Daoy (cell line): ENCODE data around the gene CALN1. TPM values are rescaled to one million over a fixed set of nuclear protein-coding genes. Genes with fewer than 3 reads are reported as not detected.
A peak's percentile ranks its signal among the peaks of the same experiment; 100 is the strongest.
"Not testable (repeated sequence)": the region's sequence is repeated elsewhere in the genome, so short reads cannot be mapped to it uniquely, and the experiment has no call there.

ENCODE experiments used
- DNase-seq: peaks from one replicate; pipeline ENCODE4 v3.0.0-alpha.2; 2015; ENCODE audit warnings: low read depth
- total RNA-seq: library from RNA; depleted of rRNA; stranded (reverse); fragments of >200 nt; shearing (Covaris generic); gene quantifications from 2 replicates; pipeline ENCODE4 v1.2.3, GENCODE V29; 2014

CALN1 gene
- total RNA-seq, 1 experiment from 2014 or later = 2.8 TPM

- no peak for DNase-seq
Observed at GRCh38 chr7:72408966-72409637, 3.0 kb downstream of the CALN1 start.

- no peak for DNase-seq
Observed at GRCh38 chr7:72406820-72407403, 5.2 kb downstream of the CALN1 start.

DNA sequence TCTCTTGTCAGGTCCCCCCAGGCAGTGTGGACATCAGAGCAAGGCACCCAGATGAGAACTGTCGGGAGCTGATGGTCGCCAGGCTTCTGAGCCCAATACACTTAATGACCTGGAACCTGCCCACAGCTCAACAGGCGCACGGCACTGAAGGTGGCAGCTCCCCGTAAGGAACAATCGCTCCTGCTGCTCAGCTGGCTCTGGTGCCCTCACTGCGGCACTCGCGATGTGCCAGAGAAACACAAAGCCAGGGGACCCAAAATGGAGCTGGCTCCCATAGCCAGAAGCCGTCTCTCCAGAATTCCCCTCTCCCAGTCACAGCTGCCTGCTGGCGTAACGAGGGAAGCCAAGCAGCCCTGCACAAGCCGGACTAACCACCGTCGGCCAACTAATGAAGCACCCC lies 6.3 kb downstream of the CALN1 start:
- no peak for DNase-seq

GRCh38 chr7:72405418-72405817 lies 6.7 kb downstream of the CALN1 start:
- DNase-seq = peak; percentile 61

GRCh38 chr7:72404743-72405142 lies 7.4 kb downstream of the CALN1 start:
- no peak for DNase-seq

DNA sequence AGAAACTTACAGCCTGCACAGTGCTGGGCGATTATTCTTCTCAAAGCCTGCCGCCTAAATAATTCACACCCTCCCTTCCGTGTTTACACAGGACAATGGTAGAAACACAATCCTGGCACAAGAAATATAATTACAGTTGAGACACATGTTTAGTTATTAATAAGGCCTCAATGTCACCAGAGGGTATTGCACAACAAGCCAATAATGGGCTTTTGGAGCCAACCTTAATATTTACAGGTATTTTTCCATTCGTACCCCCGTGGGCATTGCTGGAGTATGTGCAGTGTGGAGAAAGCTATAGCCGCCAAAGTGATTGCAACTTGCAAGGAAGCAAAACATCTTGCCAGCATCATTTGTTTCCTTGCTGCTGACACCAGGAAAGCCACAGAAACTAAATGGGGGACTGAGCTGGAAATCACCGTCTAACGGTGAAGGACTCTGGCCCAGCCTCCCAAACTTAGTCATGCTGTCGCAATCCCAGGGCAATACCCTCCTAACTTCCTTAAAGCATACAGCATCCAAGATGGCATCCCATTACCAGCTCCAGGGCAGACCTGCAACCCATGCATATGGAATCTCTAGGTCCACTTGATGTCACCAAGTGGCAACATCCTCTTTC lies 8.6 kb downstream of the CALN1 start:
- DNase-seq = peak; percentile 51

DNA sequence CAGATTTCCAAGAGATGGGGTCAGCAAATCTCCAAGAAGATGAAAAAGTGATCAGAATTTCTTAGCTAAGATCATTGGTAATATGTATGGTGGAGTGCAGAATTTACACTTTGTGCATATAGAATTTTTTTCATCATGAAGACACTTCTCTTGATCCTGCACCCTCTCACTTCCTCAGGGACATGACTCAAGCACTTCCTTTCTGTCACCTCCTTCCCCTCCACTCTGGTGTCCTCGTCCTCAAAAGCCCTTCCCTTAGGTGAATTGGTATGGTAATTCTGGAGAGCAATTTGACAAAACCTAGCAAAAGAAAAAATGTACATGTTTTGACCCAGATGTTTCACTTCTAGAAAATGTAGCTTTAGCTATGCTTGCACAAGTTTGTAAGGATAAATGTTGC lies 18.1 kb downstream of the CALN1 start:
- DNase-seq = no peak

- no peak for DNase-seq
Observed at GRCh38 chr7:72391821-72392377, 20.2 kb downstream of the CALN1 start.

DNA sequence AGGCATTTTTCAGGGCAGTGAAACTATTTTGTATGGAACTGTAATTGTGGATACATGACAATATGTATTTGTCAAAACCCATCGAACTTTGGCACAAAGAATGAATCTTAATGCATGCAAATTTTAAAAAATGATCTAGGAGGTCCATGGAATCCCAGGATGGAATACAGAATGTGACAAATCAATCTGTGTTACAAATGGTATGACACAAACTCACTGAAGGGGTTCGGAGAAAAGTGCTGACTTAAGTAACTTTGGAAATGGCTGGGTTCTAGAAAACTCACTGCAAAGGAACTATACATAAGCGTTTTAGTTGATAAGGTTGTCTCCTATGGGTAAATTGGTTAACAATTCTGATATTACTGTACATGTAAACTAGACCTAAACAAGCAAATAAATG lies 26.0 kb downstream of the CALN1 start:
- DNase-seq = no peak

DNA sequence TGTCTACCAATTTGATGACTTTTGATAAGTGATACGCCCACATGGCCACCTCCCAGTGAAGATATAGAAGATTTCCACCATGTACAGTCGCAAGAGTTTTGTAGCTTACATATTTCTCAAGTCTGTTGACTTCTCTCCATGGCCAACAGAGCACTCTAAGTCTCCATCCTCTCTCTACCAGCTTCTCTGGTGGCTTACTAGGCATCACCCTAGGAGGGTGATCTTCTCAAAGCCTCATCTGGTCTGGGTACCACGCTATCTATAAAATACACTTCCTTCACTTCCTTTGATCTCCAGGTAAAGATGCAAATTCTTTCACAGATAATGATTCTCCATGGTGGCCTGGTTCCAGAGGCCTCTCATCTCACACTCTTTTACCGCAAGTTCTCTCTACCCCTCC lies 49.9 kb downstream of the CALN1 start:
- DNase-seq = no peak

DNA sequence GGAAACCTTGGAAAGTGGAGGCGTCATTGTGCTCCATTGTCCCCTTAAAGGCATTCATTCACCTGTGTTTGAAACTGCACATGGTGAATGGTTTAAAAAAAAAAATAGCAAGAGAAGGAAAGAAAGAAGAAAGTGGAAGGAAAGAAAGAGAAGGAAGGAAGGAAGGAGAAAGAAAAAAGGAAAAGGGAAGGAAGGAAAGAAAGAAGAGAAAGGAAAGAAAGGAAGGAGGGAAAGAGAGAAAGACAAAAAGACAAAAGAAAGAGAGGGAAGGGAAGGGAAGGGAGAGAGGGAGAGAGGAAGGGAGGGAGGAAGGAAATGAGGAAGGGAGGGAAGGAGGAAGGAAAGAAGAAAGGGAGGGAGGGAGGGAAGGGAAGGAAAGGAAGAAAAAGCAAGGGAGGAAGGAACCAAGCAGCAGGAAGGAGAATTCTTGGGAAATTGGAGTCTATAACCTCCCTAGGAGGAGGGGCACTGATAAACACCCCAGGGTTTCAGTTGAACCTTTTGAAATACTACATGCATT lies 66.9 kb downstream of the CALN1 start:
- DNase-seq = no peak

DNA sequence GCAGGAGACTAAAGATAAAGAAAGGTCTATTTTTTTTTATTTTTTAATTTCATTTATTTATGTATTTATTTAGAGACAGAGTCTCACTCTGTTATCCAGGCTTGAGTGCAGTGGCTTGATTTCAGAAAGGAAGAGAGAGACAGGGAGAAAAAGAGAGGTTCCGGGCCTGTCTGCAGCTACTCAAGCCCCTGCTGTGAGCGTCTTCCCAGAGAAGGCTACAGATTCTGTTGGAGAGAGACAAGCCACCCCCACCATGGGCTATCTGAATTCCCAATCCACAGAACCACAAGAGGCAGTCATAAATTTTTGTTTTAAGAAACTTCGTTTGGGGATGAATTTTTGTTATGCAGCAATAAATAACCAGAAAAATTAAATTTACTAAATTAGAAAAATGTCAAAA lies 68.1 kb downstream of the CALN1 start:
- DNase-seq = no peak

DNA sequence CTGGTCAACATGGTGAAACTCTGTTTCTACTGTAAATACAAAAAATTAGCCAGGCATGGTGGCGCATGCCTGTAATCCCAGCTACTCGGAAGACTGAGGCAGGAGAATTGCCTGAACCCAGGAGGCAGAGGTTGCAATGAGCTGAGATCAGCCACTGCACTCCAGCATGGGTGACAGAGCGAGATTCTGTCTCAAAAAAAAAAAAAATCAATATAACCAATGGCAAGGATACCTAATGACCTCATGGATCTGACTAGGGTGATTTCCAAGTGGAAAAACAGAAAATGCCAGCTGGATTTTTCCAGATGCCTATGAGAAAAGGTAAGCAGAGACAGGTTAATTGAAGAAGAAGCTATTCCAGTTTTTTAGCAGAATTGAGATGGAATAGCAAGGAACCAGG lies 68.8 kb downstream of the CALN1 start:
- not testable (repeated sequence) for DNase-seq

GRCh38 chr7:72337390-72338167 lies 74.6 kb downstream of the CALN1 start:
- no peak for DNase-seq

DNA sequence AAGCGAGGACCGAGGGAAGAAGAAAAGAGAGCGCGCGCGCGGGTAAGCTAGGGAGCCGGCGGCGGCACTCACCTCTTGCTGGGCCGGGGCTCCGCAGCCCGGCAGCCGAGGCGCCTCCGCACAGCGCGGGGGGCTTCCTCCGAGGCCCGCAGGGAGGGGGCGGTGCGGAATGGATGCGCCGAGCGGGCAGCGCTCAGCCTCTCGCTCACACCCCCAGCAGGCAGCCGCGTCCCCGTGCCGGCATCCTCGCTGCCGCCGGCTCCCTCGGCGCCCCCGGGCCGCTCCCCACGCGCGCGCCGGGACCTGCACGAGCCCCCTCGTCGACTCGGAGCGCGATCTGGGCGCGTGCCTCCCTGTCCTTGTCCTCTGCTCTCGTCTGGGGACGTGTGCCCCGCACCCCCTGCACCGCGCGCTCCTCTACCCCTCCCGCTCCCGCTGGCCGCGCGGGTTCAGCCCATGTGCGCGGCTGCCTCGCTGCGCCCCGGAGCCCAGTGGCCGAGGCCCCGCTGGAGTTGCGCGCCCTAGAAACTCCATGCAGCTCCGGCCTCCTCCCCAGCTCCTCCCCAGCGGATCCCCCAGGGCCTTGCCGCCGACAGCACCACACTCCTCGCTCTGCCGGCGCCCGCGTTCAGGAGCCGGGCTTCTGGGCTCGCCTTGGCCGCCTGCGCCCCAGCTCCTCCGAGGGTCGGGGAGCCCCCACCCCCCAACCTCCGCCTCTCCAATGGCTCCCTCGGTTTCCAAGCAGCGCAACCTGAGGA lies 75.3 kb downstream of the CALN1 start:
- DNase-seq = no peak

DNA sequence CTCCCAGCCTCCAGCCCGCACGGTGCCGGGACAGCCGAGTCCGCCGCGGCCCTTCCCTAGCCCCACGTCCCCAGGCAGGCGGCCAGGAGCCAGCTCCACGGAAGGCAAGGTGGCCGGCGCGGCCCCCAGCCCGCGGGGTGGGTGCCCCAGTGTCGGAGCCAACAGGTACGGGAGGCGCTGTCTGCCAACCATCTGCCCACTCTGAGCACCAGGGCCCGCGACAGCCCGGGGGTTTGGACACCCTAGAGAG lies 75.8 kb downstream of the CALN1 start:
- DNase-seq = no peak

DNA sequence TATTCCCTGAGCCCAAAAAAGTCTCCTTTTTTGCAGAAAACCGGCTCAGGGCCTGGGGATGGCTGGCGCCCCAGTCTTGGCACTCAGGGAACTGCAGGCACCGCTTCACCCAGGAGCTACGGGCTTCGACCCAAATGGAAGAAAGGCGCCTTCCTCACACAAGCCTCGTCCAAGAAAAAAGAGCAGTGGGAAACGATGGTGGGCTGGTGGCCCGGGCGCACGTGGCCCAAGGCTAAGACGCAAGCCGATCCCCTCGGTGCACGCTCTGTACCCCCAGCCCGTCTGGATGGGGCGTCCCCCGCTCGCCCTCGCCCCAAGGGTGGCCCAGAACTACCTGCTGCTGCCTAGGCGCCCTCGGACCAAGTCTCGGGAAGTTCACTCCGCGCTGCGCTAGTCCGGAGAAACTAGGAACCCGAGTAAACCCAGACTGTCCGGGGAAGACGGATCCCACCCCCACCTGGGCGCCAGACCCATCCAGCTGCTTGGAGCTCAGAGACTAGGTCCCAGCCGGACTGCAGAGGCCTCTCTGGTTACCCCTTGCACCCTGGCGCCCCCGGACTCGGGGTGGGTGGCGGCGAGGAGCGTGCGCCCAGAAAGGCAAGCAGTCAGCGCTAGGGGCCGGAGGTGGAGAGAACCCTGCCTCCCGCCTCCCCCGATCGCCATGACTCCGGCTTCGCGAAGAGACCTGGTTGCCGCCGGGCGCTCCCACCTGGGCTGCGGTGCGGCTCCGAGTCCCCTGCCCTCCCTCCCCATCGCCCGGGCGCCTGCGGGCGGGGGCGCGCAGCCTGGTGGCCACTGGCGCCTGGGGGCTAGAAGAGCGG lies 76.4 kb downstream of the CALN1 start:
- DNase-seq = no peak

DNA sequence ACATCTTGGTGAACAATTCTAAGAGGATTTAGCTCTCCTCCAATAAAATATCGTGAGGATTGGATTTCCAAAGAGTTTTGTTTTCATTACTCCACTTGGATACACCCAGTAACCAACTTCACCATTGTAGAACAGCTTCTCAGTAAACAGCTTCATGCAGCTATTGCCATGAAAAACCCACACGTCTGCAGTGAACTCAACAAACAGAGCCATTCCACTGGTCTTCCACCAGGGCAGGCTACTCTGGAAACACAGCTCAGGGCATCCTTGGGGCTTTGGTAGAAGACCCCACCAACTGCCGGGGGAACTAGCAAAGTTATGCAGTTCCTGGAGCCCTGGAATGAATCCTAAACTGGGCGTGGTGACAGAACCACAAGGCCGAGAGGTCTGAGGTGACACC lies 77.4 kb downstream of the CALN1 start:
- DNase-seq = no peak

- DNase-seq = no peak
Observed at GRCh38 chr7:72334066-72334465, 78.1 kb downstream of the CALN1 start.

DNA sequence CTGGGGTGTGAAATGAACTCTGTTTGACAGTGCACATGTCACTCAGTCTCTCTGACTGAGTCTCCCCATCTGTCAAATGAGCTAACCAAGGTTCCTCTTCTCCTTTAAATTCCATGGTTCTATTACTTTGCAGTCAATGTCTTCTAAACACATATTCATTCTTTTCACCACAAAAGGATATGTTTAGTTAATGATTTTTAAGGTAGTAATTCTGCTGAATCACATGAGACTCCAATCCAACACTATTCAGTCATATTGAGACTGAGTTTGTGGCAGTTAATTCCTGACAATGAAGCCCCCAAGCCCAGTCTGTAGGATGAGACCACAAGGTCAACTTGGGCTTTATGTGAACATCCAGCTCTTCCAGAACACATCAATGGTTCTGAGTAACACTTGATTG lies 85.3 kb downstream of the CALN1 start:
- no peak for DNase-seq

- peak; percentile 57 for DNase-seq
Observed at GRCh38 chr7:72326365-72326764, 85.8 kb downstream of the CALN1 start.
